DMS153 (cell line): ENCODE results near the gene RER1.

Experiments
- DNase-seq: peaks from one replicate; lab custom pipeline; 2025; lab: John Stamatoyannopoulos, UW

RER1 gene

GRCh38 chr1:2445162-2445822 lies 53.7 kb downstream of the RER1 start:
- no peak for DNase-seq

GRCh38 chr1:2445823-2446215 lies 54.2 kb downstream of the RER1 start:
- DNase-seq: no peak

- DNase-seq: no peak
Observed at GRCh38 chr1:2446394-2446793, 54.8 kb downstream of the RER1 start.

GRCh38 chr1:2446861-2447260 lies 55.2 kb downstream of the RER1 start:
- no peak for DNase-seq

- DNase-seq: no peak
Observed at GRCh38 chr1:2447276-2448097, 55.8 kb downstream of the RER1 start.

GRCh38 chr1:2448098-2448445 lies 56.4 kb downstream of the RER1 start:
- DNase-seq: peak; percentile 69

GRCh38 chr1:2449636-2450454 lies 58.2 kb downstream of the RER1 start:
- DNase-seq: no peak

- no peak for DNase-seq
Observed at GRCh38 chr1:2451741-2452140, 60.1 kb downstream of the RER1 start.

GRCh38 chr1:2452201-2452931 lies 60.7 kb downstream of the RER1 start:
- no peak for DNase-seq

GRCh38 chr1:2452932-2453315 lies 61.3 kb downstream of the RER1 start:
- DNase-seq: no peak

- DNase-seq: no peak
Observed at GRCh38 chr1:2454227-2454626, 62.6 kb downstream of the RER1 start.
